ENCODE results near the gene TLCD1.

- peak; percentile 98 for TF ChIP-seq CTCF (conservative IDR thresholded peaks at IDR 0.05)
- TF ChIP-seq EZH2 (IDR thresholded peaks at IDR 0.05; ENCODE audit: low read depth): no peak
Observed at GRCh38 chr17:28750178-28751047, 24.4 kb upstream of the TLCD1 start.

Measured in PC-9 (cell line).